Omental fat pad (tissue), 4 donors: ENCODE results near the gene FUZ. TPM values are rescaled to one million over a fixed set of nuclear protein-coding genes. Genes with fewer than 3 reads are reported as not detected.
A peak's percentile ranks its signal among the peaks of the same experiment; 100 is the strongest.

Experiments
- ATAC-seq: fragments of 150-250 bp; one replicate; pipeline ENCODE4 v1.9.1; 2016; ENCODE audit warnings: mild to moderate bottlenecking, moderate library complexity; ENCODE audit not compliant: low FRiP score
- DNase-seq: peaks from one replicate; pipeline ENCODE4 v3.0.0-alpha.2; 2019; ENCODE audit warnings: low spot score
- total RNA-seq, 4 donors: library from RNA; depleted of rRNA; stranded (reverse); fragments of >200 nt; gene quantifications; one replicate each; pipeline ENCODE4 v1.1.0, GENCODE V29; 2016
- TF ChIP-seq, protein P1 (sequence below), 3 donors: fragments of 450-650 bp; IDR thresholded peaks; one replicate each; pipeline ENCODE4 v1.5.1; 2016 to 2017; ENCODE audit warnings: antibody characterized with exemption in 3 of 3, mild to moderate bottlenecking in 3 of 3, moderate library complexity in 2 of 3

Gene FUZ
- total RNA-seq, 4 donors from 2014 or later = 10.2 to 20.3 (median 17.0) TPM

DNA sequence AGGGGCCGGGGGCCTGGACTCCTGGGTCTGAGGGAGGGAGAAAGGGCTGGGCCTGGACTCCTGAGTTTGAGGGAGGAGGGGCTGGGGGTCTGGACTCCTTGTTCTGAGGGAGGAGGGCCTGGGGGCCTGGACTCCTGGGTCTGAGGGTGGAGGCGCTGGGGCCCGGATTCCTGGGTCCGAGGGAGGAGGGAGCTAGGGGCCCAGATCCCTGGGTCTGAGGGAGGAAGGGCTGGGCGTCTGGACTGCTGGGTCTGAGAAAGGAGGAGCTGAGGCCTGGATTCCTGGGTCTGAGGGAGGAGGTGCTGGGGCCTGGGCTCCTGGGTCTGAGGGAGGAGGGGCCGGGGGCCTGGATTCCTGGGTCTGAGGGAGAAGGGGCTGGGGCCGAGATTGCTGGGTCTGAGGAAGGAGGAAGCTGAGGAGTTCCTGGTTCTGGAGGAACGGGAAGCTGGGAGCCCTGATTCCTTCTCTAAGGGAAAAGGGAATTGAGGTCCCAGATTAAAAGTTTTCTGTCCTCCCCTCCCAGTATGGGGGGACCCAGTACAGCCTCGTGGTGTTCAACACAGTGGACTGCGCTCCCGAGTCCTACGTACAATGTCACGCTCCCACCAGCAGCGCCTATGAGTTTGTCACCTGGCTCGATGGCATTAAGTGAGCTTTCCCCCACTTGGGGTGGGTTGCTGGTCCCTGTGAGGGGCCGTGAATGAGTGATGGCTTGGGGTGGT, 5.7 kb upstream of the FUZ start:
- ATAC-seq = no peak

DNA sequence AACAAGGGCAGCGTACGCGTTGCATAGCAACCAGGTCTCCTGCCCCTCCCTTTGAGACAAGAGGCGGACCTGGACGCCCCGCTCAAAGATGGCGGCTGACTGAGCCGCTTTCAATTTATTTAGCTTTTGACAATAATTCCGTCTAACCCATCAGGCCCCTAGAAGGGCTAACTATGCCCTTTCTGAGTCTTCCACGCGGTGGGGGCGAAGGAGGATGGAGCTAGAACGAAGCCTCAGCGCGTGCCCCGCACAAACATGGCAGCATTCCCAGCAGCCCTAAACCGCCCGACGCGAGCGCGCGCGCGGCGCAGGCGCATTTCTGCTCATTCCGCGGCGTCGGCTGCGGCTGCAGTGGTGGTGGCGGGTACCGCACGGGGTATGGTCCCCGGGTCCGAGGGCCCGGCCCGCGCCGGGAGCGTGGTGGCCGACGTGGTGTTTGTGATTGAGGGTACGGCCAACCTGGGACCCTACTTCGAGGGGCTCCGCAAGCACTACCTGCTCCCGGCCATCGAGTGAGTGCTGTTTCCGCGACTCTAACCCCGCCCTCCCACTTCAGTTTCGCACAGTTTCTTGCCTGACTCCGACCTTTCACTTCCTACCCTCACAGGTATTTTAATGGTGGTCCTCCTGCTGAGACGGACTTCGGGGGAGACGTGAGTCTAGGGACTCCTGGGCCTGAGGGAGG, 5.0 kb upstream of the FUZ start, which contains the start of gene MED25:
Gene MED25, plus strand, starts transcription at position 326 of the 685 bp plus-strand sequence. Its CDS starts 53 bp downstream, at position 379.
- TF ChIP-seq, protein P1, sequence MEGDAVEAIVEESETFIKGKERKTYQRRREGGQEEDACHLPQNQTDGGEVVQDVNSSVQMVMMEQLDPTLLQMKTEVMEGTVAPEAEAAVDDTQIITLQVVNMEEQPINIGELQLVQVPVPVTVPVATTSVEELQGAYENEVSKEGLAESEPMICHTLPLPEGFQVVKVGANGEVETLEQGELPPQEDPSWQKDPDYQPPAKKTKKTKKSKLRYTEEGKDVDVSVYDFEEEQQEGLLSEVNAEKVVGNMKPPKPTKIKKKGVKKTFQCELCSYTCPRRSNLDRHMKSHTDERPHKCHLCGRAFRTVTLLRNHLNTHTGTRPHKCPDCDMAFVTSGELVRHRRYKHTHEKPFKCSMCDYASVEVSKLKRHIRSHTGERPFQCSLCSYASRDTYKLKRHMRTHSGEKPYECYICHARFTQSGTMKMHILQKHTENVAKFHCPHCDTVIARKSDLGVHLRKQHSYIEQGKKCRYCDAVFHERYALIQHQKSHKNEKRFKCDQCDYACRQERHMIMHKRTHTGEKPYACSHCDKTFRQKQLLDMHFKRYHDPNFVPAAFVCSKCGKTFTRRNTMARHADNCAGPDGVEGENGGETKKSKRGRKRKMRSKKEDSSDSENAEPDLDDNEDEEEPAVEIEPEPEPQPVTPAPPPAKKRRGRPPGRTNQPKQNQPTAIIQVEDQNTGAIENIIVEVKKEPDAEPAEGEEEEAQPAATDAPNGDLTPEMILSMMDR (IDR thresholded peaks at IDR 0.05) = peak in 1 of 3 donors; percentile 42
- ATAC-seq (peak; percentile 76), DNase-seq (peak; percentile 50)

More for the DNA sequence above, 5.7 kb upstream of the FUZ start:
- DNase-seq = no peak
- TF ChIP-seq, protein P1 (IDR thresholded peaks at IDR 0.05) = no peak

DNA sequence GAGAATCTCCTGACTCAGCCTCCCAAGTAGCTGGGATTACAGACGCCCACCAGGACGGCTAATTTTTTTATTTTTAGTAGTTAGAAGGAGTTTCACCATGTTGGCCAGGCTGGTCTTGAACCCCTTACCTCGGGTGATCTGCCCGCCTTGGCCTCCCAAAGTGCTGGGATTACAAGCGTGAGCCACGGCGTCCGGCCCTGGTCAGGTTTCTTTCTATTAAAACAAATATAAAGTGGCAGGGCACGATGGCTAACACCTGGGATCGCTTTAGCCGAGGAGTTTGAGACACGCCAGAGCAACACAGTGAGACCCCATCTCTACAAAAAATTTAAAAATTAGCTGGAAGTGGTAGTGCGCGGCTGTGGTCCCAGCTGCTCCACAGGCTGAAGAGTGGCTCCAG, 3.5 kb upstream of the FUZ start:
- no peak for ATAC-seq
- TF ChIP-seq, protein P1 (IDR thresholded peaks at IDR 0.05) = no peak
- DNase-seq = no peak

DNA sequence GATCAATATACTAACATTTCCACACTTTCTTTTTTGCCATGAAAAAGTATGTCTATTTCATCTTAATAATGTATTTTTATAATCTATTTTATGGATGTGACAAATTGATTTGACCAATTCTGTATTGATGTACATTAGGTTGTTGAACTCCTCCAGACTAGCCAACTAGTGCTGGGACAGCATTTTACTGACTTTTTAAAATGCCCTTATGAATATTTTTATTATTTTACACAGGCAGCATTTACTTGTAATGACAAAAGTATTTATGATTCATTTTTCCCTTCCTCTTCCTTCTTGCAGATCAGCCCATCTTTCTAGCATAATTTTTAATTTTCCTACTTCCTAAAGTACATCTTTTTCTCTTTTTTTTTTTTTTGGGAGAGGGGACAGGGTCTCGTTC, 918 bp upstream of the FUZ start:
- ATAC-seq = no peak
- TF ChIP-seq, protein P1 (IDR thresholded peaks at IDR 0.05) = no peak
- DNase-seq = no peak

DNA sequence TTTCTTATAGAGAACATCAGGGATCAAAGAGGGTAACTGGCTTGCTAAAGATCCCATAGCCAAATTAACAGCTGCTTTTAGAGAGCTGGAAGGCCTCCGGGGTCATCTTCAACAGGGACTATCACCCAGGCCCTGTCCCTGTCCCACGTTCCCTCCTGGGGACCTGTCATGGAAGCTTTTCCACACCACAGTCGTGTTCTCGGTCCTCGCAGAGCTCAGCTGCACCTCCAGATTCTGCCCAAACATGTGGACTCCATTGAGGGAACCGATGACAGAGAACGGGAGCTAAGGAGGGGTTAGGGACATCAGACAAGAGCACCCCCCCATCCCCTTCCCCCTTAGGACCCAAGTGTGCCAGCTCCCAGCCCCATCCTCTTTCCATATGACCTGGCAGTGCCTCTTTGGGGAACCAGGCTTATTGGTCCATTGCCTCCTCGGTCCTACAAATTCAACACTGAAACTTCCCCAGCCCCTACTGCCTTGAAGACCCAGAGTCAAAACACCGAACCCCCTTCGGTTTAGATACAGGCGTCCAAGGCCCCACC, 568 bp downstream of the FUZ start:
- TF ChIP-seq, protein P1 (IDR thresholded peaks at IDR 0.05) = no peak
- ATAC-seq = no peak
- DNase-seq = no peak

DNA sequence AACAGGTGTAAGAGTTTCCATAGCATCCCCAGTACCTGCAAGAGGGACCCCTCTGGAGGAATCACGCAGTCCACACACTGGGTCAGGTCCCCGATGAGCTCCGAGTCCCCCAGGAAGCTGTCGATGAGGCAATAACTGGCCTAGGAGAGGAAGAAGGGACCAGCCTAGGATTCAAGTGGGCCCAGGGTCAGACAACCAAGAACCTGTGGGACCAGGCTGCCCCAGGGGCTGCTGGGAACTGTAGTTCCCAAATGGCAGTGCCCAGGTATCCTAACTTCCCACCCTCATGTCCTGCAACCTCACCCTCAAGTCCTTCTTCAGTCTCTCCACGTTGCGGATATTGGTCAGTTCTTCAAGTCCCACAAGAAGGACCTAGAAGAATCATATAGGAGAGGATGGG, 1.8 kb downstream of the FUZ start:
- DNase-seq = no peak
- ATAC-seq = no peak
- TF ChIP-seq, protein P1 (IDR thresholded peaks at IDR 0.05) = no peak
